Caco-2 (cell line): ENCODE measurements around the gene ZNF503. TPM values are rescaled to one million over a fixed set of nuclear protein-coding genes. Genes with fewer than 3 reads are reported as not detected.

ENCODE experiments used
- BruUV-seq: library from RNA; stranded (reverse); fragments of 400-500 nt; replicated peaks from 2 replicates; lab custom pipeline; 2021; lab: Mats Ljungman, UMichigan
- CTCF ChIA-PET: fragments of 300-600 bp; sonication (Branson Sonifier 250); formaldehyde crosslinking; loops from one replicate; lab custom pipeline; 2022; ENCODE audit warnings: antibody characterized with exemption; lab: Charles Lee
- POLR2A ChIA-PET: fragments of 300-600 bp; sonication (Branson Sonifier 250); formaldehyde crosslinking; loops from one replicate; lab custom pipeline; 2022; ENCODE audit warnings: antibody characterized with exemption; lab: Charles Lee
- DNase-seq, 2 experiments: peaks; one replicate each; pipeline versions ENCODE4 v3.0.0 to v3.0.0-alpha.2; 2020 to 2022
- H3K27me3 ChIP-seq: replicated peaks from 2 replicates; pipeline ENCODE4 v1.6.0; 2011; ENCODE audit warnings: low read length; ENCODE audit not compliant: control insufficient read depth, insufficient read depth
- H3K36me3 ChIP-seq: 2 replicates; pipeline ENCODE4 v1.5.1; 2011; ENCODE audit warnings: low read length; ENCODE audit not compliant: control insufficient read depth, insufficient read depth
- H3K4me1 ChIP-seq: fragments of 250-450 bp; sonication (Bioruptor Pico); 2 replicates; pipeline ENCODE4 v1.5.1; 2020; ENCODE audit warnings: mild to moderate bottlenecking
- H3K4me3 ChIP-seq: 2 replicates; pipeline ENCODE4 v1.5.1; 2011; ENCODE audit warnings: low read depth, mild to moderate bottlenecking, control low read depth, low read length
- H3K9me3 ChIP-seq: fragments of 250-450 bp; sonication (Bioruptor Pico); 2 replicates; pipeline ENCODE4 v1.5.1; 2020; ENCODE audit warnings: mild to moderate bottlenecking, moderate library complexity
- H3K27ac Mint-ChIP-seq: one replicate; pipeline ENCODE4 v1.8.0; 2022; ENCODE audit warnings: mixed read lengths; ENCODE audit not compliant: unreplicated experiment
- H3K27me3 Mint-ChIP-seq: one replicate; pipeline ENCODE4 v1.8.0; 2022; ENCODE audit warnings: mixed read lengths; ENCODE audit not compliant: insufficient read depth, unreplicated experiment
- H3K36me3 Mint-ChIP-seq: one replicate; pipeline ENCODE4 v1.8.0; 2022; ENCODE audit warnings: mild to moderate bottlenecking, mixed read lengths; ENCODE audit not compliant: insufficient read depth, unreplicated experiment
- H3K4me1 Mint-ChIP-seq: one replicate; pipeline ENCODE4 v1.8.0; 2022; ENCODE audit warnings: low read depth, mixed read lengths; ENCODE audit not compliant: unreplicated experiment
- H3K4me3 Mint-ChIP-seq: one replicate; pipeline ENCODE4 v1.8.0; 2022; ENCODE audit warnings: mild to moderate bottlenecking, moderate library complexity, mixed read lengths; ENCODE audit not compliant: unreplicated experiment
- H3K9me3 Mint-ChIP-seq: one replicate; pipeline ENCODE4 v1.8.0; 2022; ENCODE audit warnings: mixed read lengths; ENCODE audit not compliant: unreplicated experiment
- intact Hi-C: fragments of 100-400 bp; cut with micrococcal nuclease; formaldehyde crosslinking; loops from one replicate; pipeline ENCODE4 v1.10.0; 2022; ENCODE audit not compliant: unreplicated experiment
- total RNA-seq: library from RNA; stranded (reverse); gene quantifications from 2 replicates; pipeline ENCODE4 v1.2.3, GENCODE V29; 2022
- TF ChIP-seq, protein P1 (sequence below), 2 experiments: fragments of 200-600 bp in 1 of 2; IDR thresholded peaks; 1 replicate in 1 of 2; 2 replicates in 1 of 2; pipeline versions ENCODE4 v1.5.1 to v1.8.0; 2011 to 2022; ENCODE audit warnings: antibody characterized with exemption in 1 of 2, control low read depth in 1 of 2, inconsistent platforms in 1 of 2, low read depth in 1 of 2, low read length in 1 of 2, mild to moderate bottlenecking in 1 of 2, moderate library complexity in 1 of 2; ENCODE audit not compliant: insufficient read depth in 1 of 2, severe bottlenecking in 1 of 2, unreplicated experiment in 1 of 2

Gene ZNF503
- total RNA-seq, 1 experiment from 2014 or later: 35.5 TPM

DNA sequence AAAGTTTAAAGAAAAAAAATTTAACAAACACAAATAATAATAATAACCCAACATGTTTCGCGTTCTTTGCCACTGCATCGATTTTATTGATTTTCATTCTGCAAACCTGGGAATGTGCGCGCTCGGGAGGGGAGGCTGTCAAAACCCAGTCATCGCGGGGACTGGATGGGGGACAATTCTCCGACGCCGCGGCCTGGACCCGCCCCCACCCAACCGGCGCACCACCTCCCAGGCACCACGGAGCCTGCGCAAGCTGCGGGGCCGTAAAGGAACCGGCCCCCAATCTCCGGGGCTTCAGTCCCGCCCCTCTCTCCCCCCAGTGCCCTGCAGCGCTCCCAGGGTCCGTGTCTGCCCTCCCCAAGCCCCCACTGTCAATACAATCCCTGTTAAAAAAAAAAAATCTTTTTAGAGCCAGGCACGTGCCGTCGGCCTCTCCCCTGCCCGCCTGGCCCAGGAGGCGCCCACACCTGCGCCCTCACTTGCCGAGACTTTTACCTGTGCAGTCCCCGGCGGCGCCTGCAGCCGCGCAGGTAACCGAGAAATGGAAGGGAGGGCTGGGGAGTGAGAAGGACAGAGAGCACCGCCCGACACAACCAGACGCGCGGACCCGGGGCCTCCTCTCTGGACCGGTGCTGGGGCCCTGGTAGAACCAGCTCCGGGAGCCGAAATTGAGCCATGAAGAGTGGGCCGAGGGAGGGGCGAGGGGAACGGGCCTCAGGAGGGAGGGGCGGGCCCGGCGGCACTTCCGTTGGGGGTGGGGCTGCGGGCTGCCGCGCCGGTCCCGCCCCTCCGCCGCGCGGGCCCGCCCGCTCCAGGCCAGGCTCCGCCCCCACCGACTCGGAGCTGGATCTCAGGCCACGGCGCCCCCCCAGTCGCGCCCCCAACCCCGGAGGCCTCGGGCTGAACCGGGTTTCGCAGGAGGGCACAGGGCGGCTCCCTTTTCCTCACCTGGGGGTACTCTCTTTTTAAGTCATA is 7.6 kb upstream of the ZNF503 start:
- Histone ChIP-seq H3K9me3 (no peaks in the 10 kb centered on the region), H3K27me3 (no peaks in the 10 kb centered on the region), H3K4me3 (peak overlapping the region; percentile 67), H3K4me1 (peaks cover 15% of the 10 kb centered on the region), H3K36me3 (no peaks in the 10 kb centered on the region)
- intact Hi-C loops: loop anchor here (1.0 to 10.0 kb wide), 5 partner anchors 21 to 1136 kb away; no protein-coding TSS in a partner anchor
- peaks cover 14% of the 10 kb centered on the region for H3K4me1 Mint-ChIP-seq
- peak; percentile 84 to 88 for DNase-seq
- peaks cover 60% of the 10 kb centered on the region for H3K36me3 Mint-ChIP-seq
- BruUV-seq: TSS peak; percentile 70
- ChIA-PET CTCF (interaction anchor here (0.6 to 2.1 kb wide), 3 partner anchors 21 to 642 kb away, joined by 3 to 8 read pairs (median 3); no protein-coding TSS in a partner anchor), POLR2A (interaction anchor here (0.6 to 1.5 kb wide), 7 partner anchors 8 to 642 kb away, joined by 3 to 8 read pairs (median 4); partner anchors contain the start of gene ZNF503)
- TF ChIP-seq, protein P1, sequence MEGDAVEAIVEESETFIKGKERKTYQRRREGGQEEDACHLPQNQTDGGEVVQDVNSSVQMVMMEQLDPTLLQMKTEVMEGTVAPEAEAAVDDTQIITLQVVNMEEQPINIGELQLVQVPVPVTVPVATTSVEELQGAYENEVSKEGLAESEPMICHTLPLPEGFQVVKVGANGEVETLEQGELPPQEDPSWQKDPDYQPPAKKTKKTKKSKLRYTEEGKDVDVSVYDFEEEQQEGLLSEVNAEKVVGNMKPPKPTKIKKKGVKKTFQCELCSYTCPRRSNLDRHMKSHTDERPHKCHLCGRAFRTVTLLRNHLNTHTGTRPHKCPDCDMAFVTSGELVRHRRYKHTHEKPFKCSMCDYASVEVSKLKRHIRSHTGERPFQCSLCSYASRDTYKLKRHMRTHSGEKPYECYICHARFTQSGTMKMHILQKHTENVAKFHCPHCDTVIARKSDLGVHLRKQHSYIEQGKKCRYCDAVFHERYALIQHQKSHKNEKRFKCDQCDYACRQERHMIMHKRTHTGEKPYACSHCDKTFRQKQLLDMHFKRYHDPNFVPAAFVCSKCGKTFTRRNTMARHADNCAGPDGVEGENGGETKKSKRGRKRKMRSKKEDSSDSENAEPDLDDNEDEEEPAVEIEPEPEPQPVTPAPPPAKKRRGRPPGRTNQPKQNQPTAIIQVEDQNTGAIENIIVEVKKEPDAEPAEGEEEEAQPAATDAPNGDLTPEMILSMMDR (IDR thresholded peaks at IDR 0.05; ENCODE audit: insufficient read depth in 1 of 2, low read depth in 1 of 2, low read length in 1 of 2, severe bottlenecking in 1 of 2, unreplicated experiment in 1 of 2): peak in 1 of 2 experiments; percentile 34
- H3K4me3 Mint-ChIP-seq: peak overlapping the region; percentile 92
- H3K27me3 Mint-ChIP-seq: no peaks in the 10 kb centered on the region
- H3K27ac Mint-ChIP-seq: peak overlapping the region; percentile 79
- H3K9me3 Mint-ChIP-seq: no peaks in the 10 kb centered on the region

DNA sequence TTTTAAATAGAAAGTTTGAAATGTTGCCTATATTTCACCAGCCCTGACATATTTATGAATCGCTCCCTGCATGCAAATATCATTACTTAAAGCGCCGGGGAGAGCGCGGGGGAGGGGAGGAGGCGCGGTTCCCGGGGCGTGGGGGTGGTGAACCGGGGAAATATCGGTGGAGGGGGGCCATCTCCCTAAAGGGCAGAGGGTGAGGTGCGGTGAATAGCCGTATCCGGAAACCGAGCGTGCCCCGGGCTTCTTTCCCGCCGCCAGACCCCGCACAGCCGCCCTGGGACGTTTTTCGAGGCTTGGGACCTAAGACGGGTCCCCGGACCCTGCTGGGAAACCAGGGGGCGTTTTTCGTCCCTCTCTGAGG is 6.9 kb upstream of the ZNF503 start:
- Mint-ChIP-seq H3K4me1 (peaks cover 14% of the 10 kb centered on the region), H3K27ac (peak overlapping the region; percentile 79), H3K4me3 (peak overlapping the region; percentile 92), H3K27me3 (no peaks in the 10 kb centered on the region), H3K36me3 (peaks cover 67% of the 10 kb centered on the region), H3K9me3 (no peaks in the 10 kb centered on the region)
- TF ChIP-seq, protein P1 (IDR thresholded peaks at IDR 0.05; ENCODE audit: insufficient read depth in 1 of 2, low read depth in 1 of 2, low read length in 1 of 2, severe bottlenecking in 1 of 2, unreplicated experiment in 1 of 2): no peak
- ChIA-PET POLR2A (interaction anchor here (1.1 kb wide), 1 partner anchor 87 kb away, joined by 5 read pairs; no protein-coding TSS in a partner anchor), CTCF (no interaction called here)
- Histone ChIP-seq H3K4me3 (peak overlapping the region; percentile 67), H3K4me1 (peaks cover 15% of the 10 kb centered on the region), H3K9me3 (no peaks in the 10 kb centered on the region), H3K27me3 (no peaks in the 10 kb centered on the region), H3K36me3 (no peaks in the 10 kb centered on the region)
- intact Hi-C loops: loop anchor here (10.0 kb wide), 4 partner anchors 216 to 1136 kb away; no protein-coding TSS in a partner anchor
- no peak for DNase-seq
- no TSS peak for BruUV-seq
